MCF 10A (cell line): ENCODE measurements around the gene PHLDA2. TPM values are rescaled to one million over a fixed set of nuclear protein-coding genes. Genes with fewer than 3 reads are reported as not detected.

ENCODE experiments used
- BruUV-seq: library from RNA; stranded (reverse); fragments of 400-500 nt; replicated peaks from 2 replicates; lab custom pipeline; 2021; lab: Mats Ljungman, UMichigan
- CTCF ChIA-PET: fragments of 300-600 bp; sonication (Branson Sonifier 250); formaldehyde crosslinking; extraction: SDS; loops from one replicate; lab custom pipeline; 2021; ENCODE audit warnings: antibody characterized with exemption, inconsistent platforms; lab: Yijun Ruan, JAX
- POLR2A ChIA-PET: fragments of 300-600, 350-650 bp; sonication (Branson Sonifier 250); formaldehyde crosslinking; extraction: SDS; loops from one replicate; lab custom pipeline; 2020; ENCODE audit warnings: antibody characterized with exemption, inconsistent platforms; lab: Yijun Ruan, JAX
- DNase-seq: peaks from one replicate; pipeline ENCODE4 v3.0.0-alpha.2; 2018; ENCODE audit not compliant: unreplicated experiment
- H3K27ac Mint-ChIP-seq: one replicate; pipeline ENCODE4 v1.8.0; 2022; ENCODE audit warnings: mild to moderate bottlenecking, low read depth, mixed read lengths; ENCODE audit not compliant: unreplicated experiment
- H3K27me3 Mint-ChIP-seq: one replicate; pipeline ENCODE4 v1.8.0; 2022; ENCODE audit warnings: mixed read lengths; ENCODE audit not compliant: insufficient read depth, unreplicated experiment
- H3K36me3 Mint-ChIP-seq: one replicate; pipeline ENCODE4 v1.8.0; 2022; ENCODE audit warnings: mild to moderate bottlenecking, moderate library complexity, mixed read lengths; ENCODE audit not compliant: insufficient read depth, unreplicated experiment
- H3K4me1 Mint-ChIP-seq: one replicate; pipeline ENCODE4 v1.8.0; 2022; ENCODE audit warnings: mixed read lengths; ENCODE audit not compliant: insufficient read depth, unreplicated experiment
- H3K4me3 Mint-ChIP-seq: one replicate; pipeline ENCODE4 v1.8.0; 2022; ENCODE audit warnings: mild to moderate bottlenecking, moderate library complexity, mixed read lengths; ENCODE audit not compliant: unreplicated experiment
- H3K9me3 Mint-ChIP-seq: one replicate; pipeline ENCODE4 v1.8.0; 2022; ENCODE audit warnings: mixed read lengths; ENCODE audit not compliant: unreplicated experiment
- intact Hi-C: fragments of 100-400 bp; cut with micrococcal nuclease; formaldehyde crosslinking; loops from 2 replicates; pipeline ENCODE4 v1.14.1; 2022
- total RNA-seq: library from RNA; stranded (reverse); gene quantifications from 2 replicates; pipeline ENCODE4 v1.2.3, GENCODE V29; 2022
- TF ChIP-seq, protein P1 (sequence below): fragments of 200-600 bp; IDR thresholded peaks from one replicate; pipeline ENCODE4 v1.8.0; 2022; ENCODE audit warnings: antibody characterized with exemption, mild to moderate bottlenecking; ENCODE audit not compliant: unreplicated experiment

Gene PHLDA2
- total RNA-seq, 1 experiment from 2014 or later = 135 TPM

DNA sequence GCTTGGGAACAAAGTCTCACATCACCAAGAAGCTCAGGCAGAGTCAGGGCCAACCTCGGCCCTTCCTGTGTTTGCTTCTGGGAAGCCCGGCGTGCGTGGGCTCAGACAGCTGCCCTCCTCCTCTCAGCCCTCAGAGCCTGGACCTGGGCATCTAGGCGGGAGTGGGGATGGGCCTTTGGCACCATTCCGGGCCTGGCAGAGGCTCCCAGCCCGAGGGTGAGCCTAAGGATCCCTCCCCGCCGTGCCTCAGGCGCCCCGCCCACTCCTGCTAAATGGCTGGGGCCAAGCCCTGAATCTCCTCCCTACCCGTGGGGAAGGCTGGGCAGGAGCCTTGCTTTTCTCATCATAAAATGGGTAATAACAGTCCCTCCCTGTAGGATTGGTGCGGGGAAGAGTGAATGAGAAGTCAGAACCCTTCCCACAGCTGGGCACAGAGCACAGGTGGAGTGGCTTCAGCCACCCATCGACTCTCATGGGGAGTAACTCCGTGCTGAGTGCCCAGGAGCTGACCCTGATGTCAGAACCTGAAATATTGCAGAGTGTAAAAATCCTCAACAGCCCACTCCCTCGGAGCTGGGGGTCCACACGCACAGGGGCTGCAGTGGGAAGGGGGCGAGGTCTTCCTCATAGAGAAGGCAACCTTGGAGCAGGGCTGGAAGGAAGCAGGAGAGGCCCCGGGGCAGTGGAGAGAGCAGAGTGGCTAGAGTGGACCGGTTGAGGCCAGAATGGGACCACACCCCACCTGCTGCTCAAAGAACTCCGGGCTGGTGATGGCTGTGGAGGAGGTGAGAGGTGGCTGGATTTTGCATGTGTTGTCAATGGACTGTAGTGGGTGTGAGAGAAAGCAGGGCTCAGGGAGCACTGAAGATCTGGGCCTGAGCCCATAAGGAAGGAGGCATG is 24.8 kb downstream of the PHLDA2 start:
- BruUV-seq = no TSS peak
- Mint-ChIP-seq H3K9me3 (no peaks in the 10 kb centered on the region), H3K27me3 (no peaks in the 10 kb centered on the region), H3K36me3 (no peaks in the 10 kb centered on the region), H3K4me1 (peaks cover 30% of the 10 kb centered on the region), H3K4me3 (peak overlapping the region; percentile 47), H3K27ac (no peak overlapping the region)
- TF ChIP-seq, protein P1, sequence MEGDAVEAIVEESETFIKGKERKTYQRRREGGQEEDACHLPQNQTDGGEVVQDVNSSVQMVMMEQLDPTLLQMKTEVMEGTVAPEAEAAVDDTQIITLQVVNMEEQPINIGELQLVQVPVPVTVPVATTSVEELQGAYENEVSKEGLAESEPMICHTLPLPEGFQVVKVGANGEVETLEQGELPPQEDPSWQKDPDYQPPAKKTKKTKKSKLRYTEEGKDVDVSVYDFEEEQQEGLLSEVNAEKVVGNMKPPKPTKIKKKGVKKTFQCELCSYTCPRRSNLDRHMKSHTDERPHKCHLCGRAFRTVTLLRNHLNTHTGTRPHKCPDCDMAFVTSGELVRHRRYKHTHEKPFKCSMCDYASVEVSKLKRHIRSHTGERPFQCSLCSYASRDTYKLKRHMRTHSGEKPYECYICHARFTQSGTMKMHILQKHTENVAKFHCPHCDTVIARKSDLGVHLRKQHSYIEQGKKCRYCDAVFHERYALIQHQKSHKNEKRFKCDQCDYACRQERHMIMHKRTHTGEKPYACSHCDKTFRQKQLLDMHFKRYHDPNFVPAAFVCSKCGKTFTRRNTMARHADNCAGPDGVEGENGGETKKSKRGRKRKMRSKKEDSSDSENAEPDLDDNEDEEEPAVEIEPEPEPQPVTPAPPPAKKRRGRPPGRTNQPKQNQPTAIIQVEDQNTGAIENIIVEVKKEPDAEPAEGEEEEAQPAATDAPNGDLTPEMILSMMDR = no peak
- DNase-seq = peak; percentile 62
- intact Hi-C loops = loop anchor here (5.0 kb wide), 1 partner anchor 727 kb away; no protein-coding TSS in a partner anchor
- POLR2A ChIA-PET = interaction anchor here (0.8 to 3.4 kb wide), 6 partner anchors 7 to 29 kb away, joined by 3 to 32 read pairs (median 8); partner anchors contain the start of gene PHLDA2
- CTCF ChIA-PET = interaction anchor here (0.6 to 2.0 kb wide), 5 partner anchors 7 to 371 kb away, joined by 3 to 10 read pairs (median 4); partner anchors contain the start of gene PHLDA2

DNA sequence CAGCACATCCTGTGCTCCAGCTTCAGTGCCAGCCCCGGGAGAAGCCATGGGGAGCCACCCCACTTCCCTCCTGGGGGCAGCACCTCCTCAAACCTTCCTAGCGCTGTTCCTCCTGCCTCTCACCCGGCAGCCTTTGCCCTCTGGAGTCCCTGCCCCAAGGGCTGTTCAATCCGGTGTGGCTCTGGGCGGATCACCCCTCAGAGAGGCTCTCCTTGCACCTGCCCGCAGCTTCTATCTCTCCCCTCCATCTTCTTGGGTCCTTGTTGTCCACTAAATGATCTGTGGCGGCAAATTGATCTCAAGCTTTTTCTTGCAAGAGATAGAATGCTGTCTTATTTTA is 25.6 kb downstream of the PHLDA2 start:
- BruUV-seq = no TSS peak
- POLR2A ChIA-PET = interaction anchor here (0.8 to 3.4 kb wide), 8 partner anchors 8 to 39 kb away, joined by 3 to 32 read pairs (median 6); partner anchors contain the start of gene PHLDA2
- H3K36me3 Mint-ChIP-seq = no peaks in the 10 kb centered on the region
- no peaks in the 10 kb centered on the region for H3K27me3 Mint-ChIP-seq
- TF ChIP-seq, protein P1 = no peak
- no peak for DNase-seq
- H3K4me3 Mint-ChIP-seq = peak overlapping the region; percentile 47
- H3K27ac Mint-ChIP-seq = no peak overlapping the region
- H3K9me3 Mint-ChIP-seq = no peaks in the 10 kb centered on the region
- intact Hi-C loops = loop anchor here (2.0 to 5.0 kb wide), 2 partner anchors 27 to 726 kb away; no protein-coding TSS in a partner anchor
- peaks cover 38% of the 10 kb centered on the region for H3K4me1 Mint-ChIP-seq
- CTCF ChIA-PET = interaction anchor here (0.9 to 2.1 kb wide), 5 partner anchors 8 to 372 kb away, joined by 3 to 11 read pairs (median 4); partner anchors contain the start of gene PHLDA2

DNA sequence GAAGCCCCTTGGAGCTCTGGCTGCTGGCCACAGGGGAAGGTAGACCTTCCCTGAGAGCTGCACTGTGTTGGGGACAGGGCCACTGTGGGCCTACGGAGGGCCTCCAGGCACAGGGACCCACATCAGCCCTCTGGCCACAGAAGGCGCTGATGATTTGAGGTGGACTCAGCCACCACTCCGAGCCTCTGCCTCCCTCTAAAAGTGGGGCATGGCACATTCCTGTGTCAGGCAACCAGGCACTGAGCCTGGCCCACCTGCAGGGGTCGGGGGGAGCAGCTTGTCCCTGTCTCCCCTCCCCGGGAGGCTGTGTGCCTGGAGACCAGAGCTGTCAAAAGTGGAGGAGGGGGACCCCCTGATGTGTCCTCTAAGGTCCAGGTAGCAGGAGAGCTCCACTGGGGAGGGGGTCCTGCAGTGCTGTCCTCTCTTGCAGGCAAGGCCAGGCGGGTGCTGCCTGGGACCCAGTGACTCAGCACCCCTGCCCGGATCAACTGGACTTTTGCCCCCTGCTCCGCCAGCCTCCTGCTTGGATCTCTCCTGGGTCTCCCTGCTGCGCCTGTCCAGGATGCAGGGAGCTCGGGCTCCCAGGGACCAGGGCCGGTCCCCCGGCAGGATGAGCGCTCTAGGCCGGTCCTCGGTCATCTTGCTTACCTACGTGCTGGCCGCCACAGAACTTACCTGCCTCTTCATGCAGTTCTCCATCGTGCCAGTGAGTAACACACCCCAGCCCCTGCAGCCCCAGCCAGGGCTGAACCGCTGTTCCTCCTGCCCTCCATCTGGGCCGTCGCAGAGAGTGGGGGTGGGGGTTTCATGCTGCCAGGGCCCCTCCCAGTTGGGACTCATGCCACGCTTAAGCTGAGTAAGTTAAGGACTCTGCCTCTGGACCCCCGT is 26.2 kb downstream of the PHLDA2 start:
- intact Hi-C loops = loop anchor here (2.0 to 5.0 kb wide), 2 partner anchors 28 to 726 kb away; no protein-coding TSS in a partner anchor
- Mint-ChIP-seq H3K4me1 (peaks cover 44% of the 10 kb centered on the region), H3K4me3 (peak overlapping the region; percentile 47), H3K27me3 (no peaks in the 10 kb centered on the region), H3K9me3 (no peaks in the 10 kb centered on the region), H3K36me3 (no peaks in the 10 kb centered on the region), H3K27ac (no peak overlapping the region)
- DNase-seq = peak; percentile 23
- TF ChIP-seq, protein P1 = no peak
- BruUV-seq = no TSS peak
- CTCF ChIA-PET = interaction anchor here (0.6 to 2.1 kb wide), 8 partner anchors 9 to 371 kb away, joined by 3 to 11 read pairs (median 5); partner anchors contain the start of gene PHLDA2
- POLR2A ChIA-PET = interaction anchor here (0.8 to 3.4 kb wide), 9 partner anchors 8 to 124 kb away, joined by 3 to 32 read pairs (median 7); partner anchors contain the start of gene PHLDA2
